T1000 (cell line): ENCODE measurements around the gene ARID1B.
A peak's percentile ranks its signal among the peaks of the same experiment; 100 is the strongest.

Experiments used
- DNase-seq: peaks from one replicate; lab custom pipeline; 2025; ENCODE audit warnings: mixed read lengths; lab: John Stamatoyannopoulos, UW

Gene ARID1B

DNA sequence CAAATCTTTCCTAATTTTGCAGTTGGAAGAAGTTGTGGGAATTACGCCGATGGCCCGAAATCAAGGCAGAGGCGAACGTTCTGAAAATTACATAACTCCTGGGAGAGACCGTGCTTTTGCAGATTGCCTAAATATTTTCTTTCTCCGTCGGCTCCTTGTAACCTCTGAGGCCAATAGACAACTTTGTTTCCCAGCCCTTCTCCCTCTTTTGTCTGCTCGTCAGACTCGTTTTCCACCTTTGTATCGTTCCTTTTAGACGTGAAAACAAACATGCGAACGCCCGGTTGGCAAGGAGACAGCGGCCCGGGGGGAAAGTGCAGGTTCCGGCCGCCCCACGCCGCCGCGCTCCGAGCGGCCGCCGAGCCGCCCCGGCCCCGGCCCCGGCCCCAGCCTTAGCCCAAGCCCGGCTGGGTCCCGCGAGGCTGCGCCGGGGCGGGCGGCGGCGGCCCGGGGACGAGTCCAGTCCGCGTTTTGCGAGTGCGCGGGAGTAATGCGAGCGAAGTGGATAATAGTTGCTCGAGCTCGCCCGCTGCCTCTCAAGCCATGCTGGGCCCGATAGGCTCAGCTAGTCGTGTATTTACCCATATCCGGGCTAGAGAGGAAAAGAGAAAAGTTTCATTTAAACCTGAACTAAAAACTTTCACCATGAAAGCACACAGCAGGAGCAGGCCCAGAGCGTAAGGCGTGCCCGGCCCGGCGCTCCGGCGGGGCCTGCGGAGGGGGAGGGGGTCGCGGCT lies at the start of gene ARID1B:
TSS of gene ARID1B (plus strand) at position 539 of the 737 bp plus-strand sequence. CDS start 303 bp downstream, outside the sequence.
- peak; percentile 39 for DNase-seq

DNA sequence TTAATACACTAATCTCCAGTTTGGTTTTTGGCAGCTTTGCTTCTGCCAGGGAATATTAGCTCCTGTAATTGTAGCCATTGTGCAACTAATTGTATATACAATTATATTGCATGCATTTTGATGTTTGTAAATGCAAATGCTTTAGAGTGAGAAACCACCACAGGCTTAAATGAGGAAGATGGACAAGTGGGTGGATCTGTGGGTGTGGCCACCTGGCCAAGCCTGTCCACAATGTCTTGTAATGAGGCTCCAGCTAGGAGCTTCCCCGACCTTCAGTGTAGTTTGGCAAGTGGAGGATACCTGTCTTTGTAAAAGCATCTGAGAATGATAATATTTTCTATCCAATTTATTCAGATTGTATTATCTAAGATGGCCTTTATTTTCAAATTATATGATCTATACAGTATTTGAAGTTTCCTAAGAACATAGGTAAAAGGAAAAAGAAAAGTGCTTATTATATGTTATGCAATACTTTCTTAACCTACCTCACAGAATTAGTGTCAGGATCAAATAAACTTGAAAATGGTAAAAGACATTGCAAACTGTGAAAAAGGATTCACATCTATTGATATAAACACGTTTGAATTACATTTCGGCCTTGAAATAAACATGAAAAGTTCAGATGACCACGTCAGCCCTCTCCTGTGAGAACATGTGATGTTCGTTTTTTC lies 49.3 kb upstream of the ARID1B start:
- DNase-seq, result no peak

DNA sequence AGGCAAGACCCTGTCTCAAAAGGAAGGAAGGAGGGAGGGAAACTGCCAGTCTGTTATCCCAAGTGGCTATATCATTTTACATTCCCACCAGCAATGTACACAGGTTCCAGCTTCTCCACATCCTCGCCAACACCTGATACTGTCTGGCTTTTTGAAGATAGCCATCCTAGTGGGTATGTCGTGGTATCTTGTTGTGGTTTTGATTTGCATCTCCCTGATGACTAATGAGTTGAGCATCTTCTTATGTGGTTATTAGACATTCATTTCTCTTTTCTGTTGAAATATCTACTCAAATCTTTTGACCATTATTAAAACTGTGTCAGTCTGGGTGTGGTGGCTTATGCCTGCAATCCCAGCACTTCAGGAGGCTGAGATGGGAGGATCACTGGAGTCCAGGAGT lies 47.9 kb upstream of the ARID1B start:
- peak; percentile 7 for DNase-seq

DNA sequence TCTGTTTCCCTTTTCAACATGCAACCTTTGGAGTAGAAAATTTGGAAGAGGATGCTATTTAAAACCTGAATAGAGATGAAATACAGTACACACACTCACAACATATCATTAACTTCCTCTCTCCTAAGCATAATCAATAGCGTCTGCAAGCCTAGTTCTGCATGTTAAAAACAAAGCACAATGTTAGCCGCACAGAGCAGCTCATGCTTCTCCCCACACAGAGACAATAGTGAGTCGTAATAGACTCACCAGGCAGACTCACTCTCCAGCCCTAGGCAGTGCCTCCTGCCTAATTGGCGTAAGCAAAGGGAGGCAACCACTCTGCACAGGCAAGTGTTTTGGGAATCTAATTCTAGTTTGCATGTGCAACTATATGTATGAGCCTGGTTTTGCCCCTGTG lies 45.8 kb upstream of the ARID1B start:
- DNase-seq, result peak; percentile 2

DNA sequence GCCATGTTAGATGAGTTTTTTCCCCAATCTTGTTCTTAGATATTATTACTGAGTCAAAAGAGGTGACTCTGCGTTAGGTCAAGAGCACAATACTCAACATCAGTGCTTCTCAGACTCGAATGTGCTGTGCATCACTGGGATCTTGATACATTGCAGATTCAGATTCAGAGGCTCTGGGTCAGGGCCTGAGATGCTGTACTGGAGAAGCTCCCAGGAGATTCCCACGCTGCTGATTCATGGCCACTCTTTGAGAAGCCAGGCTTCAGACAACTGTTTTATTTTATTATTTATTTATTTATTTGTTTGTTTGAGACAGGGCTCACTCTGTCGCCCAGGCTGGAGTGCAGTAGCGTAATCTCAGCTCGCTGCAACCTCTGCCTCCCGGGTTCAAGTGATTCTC lies 41.4 kb upstream of the ARID1B start:
- DNase-seq, result no peak

DNA sequence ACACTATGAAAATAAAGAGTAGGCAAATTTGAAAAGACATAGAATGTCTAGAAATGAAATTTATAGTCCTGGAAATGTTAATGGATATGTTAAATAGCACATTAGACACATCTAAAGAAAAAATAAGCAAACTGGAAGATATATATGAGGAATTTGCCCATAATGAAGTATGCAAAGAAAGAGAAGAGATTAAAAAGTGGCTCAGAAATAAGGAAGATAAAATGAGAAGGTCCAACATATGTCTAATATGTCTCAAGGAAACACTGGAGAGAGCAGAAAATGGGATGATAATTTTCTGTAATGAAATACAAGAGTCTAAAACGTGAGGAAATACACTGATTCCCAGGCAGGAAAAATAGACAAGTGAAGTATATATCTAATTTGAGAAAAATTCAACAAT lies 36.6 kb upstream of the ARID1B start:
- DNase-seq, result no peak

DNA sequence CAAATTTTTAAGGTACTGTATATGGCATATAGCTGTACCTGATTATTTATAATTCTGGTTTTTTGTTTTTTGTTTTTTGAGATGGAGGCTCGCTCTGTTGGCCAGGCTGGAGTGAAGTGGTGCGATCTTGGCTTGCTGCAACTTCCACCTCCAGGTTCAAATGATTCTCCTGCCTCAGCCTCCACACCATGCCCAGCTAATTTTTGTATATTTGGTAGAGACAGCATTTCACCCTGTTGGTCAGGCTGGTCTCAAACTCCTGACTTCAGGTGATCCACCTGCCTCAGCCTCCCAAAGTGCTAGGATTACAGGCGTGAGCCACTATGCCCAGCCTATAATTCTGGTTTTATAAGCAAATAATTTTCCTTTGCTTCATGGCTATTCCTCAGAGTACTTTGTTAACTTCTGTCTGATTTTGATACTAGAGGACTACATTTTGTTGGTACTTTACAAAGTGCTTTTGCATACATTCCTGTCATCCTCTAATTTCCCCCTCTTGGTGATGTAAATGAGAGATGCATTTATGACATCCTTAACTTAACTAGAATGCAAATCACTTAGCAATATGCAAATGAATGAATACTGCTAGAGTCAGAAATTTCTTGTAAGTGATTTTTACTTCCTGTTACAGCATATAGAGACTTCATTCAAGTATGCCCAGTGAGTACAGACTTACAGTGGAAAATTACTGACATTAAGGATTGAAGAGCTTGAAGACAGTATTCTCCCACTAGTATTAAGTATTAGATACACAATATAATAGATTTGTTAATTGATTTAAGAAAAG lies 35.7 kb upstream of the ARID1B start:
- DNase-seq, result no peak

DNA sequence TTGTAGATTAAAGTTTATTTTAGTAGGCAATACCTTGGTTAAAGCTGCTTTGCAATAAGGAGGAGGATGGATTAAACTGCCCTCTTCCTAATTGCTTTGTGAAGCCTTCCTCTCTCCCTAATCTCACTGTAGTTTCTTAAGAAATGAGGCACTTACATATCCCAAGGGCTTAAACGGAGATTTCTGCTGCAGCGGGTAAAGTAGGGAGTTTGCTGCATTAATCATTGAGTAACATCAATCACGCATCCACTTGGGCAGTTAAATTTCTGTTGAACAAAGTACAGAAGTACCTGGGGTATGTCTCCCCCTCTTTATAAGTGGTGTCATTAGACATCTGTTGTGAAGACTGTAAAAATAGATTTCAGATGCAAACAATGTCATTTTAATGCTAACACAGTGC lies 29.5 kb upstream of the ARID1B start:
- no peak for DNase-seq

DNA sequence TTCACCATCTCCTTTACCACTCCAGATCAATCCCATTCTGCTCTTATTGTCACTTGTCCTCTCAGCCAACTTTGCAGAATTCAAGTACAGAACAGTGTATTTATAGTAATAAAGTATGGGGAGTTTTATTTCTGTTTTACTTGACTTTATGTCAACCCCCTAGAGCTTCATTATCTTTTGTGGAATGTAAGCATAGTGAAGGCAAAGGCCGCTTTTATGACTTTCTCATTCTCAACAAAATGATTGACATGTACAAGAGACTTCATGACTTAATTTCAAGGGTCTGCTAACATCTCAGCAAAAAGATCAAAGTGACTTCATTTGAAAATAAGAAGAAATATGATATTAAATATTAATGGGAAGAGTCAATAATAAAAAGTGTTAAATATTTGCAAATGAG lies 28.7 kb upstream of the ARID1B start:
- DNase-seq, result no peak

DNA sequence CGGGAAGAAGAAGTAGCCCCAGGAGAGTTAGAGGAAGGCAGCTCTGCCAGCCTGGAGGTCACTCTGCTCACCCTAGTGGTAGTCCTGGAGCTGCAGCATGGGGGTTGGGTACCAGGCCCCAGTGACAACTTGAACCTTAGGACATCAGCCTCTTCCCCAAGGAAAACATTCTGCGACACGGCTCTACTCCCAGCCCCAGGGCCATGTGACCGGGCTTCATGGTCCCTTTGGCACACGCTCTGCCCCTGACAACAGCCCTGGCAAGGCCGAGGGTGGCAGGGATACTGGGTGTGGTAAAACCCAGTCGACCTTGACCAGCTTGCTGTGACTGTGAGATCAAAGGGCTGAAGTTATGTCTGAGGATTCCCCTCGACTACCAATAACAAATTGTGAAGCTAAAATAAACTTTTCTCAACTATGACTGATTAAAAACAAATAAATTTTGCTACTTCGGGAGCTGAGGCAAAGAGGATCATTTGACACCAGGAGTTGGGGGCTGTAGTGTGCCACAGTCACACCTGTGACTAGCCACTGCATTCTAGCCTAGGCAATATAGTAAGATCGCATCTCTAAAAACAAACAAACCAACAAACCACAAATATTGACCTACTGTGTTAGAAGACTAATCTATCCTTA lies 24.4 kb upstream of the ARID1B start:
- DNase-seq, result no peak

DNA sequence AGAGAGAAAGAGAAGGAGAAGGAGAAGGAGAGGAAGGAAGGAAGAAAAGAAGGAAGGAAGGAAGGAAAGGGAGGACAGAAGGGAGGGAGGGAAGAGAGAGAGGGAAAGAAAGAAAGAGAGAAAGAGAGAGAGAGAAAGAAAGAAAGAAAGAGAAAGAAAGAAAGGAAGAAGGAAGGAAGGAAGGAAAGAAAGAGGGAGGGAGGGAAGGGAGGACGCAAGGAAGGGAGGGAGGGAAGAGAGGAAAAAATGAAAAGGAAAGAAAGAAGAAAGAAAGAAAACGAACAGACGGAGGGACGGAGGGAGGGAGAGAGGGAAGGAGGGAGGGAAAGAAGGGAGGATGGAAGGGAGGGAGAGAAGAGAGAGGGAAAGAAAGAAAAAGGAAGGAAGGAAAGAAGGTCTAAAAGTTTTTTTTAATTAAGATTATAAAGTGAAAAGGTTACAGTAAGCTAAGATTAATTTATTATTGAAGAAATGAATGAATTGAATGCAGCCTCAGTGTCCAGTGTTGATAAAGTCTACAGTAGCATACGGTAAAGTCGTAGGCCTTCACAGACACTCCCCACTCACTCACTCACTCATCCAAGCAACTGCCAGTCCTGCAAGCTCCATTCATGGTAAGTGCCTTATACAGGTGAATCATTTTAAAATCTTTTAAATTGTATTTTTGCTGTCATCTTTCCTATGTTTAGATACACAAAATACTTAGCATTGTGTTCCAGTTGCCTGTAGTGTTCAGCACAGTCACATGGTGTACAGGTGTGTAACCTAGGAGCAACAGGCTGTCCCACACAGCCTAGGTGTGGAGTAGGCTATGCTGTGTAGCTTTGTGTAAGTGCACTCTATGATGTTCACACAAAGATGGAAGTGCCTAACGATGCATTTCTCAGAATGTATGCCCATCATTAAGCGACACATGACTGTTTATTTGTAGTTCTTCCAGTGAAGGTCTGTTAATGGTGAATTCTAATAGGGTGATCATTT lies 20.3 kb upstream of the ARID1B start:
- DNase-seq, result no peak

DNA sequence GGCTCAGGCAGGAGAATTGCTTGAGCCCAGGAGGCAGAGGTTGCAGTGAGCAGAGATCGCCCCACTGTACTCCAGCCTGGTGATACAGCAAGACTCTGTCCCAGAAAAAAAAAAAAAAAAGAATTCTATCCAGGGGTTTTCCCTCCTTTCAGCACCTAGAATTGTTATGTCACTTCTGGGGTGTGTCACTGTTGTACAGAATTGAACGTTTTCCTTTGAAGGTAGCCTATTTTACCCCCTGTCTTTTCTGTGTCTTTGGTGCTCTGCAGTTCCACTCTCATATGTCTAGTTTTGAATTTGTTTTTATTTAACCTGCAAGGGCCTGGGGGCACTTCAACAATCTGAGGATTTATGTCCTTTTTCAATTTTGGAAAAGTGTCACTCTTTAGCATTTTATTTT lies 19.3 kb upstream of the ARID1B start:
- DNase-seq, result no peak

DNA sequence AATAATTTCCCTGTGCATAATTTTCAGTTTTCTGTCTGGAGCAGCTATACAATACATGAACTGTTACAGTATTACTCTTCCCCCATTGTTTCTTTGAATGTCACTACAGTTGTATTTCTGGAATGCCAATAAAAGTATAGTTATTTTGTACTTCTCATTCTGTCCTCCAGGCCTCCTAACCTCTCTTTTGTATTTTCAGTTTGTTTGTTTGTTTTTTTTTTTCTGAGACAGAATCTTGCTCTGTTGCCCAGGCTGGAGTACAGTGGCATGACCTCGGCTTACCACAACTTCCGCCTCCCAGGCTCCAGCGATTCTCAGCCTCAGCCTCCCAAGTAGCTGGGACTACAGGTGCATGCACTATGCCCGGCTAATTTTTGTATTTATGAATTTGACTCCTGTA lies 16.8 kb upstream of the ARID1B start:
- no peak for DNase-seq

DNA sequence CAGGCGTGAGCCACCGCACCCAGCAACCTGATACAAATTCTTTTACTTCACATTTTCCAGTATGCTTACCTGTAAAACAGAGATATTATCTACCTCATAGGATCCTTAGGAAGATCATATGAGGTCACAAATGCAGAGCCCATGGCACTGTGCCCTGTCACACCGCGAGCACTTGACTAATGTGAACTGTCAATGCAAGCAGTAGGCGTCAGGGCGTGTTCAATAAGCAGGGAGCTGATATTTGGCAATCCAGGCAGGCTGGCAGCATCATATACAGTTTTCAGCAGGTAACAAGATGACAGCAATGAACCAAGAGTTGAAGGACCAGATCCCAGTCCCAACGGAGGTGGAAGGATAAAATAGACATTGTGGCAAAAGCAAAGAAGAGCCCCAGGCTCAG lies 14.6 kb upstream of the ARID1B start:
- DNase-seq, result no peak

DNA sequence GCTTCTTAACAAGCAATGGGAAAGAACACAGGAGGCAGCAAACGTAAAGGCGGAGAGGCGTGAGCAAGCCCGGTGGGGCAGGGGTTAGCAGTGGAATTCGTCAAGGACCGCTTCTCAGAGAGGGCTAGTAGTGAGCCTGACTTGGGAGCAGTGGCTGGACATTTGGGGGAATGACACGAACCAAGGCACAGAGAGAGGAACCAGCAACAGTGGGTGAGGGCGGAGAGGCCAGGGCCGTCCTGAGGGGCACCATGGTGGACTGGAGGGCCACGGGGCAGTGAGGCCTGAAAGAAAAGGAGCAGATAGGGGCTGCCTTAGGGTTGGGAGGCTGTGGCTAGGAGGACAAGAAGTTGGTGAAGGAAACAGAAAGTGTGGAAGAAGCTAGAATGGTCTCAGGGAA lies 12.1 kb upstream of the ARID1B start:
- DNase-seq, result no peak

DNA sequence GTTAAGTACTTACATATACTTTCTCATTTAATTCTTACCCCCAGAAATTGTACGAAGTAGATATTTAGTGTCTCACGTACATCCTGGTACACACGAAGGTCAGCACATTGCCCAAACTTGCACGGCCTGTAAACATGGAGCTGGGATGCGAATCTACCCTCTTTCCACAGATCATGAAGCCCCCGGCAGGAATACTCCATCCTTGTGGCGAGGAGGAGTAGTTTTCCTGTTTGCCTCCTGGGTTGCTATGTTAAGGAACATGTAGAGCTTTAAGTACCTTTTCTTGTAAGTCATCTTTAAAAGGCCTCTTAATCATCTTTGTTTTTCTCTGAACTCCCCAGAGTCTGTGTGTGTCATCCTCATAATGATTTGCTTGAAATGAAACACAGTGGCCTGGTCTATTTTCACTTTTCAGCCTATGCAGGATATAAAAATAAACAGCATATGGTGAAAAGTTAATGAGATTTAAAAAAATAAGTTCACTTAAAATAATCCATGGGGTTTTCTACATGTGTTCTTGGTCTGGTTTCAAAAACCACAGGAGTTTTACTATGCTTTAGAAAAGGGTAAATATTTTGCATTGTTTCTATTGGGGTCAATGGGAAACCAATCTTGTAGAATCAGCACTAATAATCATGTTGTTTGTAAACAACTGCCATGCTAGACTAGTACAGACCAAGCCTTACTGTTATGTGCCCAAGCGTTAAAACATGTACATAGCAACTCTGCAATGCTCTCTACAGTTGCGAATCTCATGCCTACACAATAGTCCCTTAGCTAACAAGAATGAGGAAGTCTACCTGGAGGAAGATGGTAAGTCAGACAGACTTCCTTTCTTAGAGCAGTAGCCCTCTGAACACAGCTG lies 9.3 kb upstream of the ARID1B start:
- DNase-seq, result peak; percentile 16

DNA sequence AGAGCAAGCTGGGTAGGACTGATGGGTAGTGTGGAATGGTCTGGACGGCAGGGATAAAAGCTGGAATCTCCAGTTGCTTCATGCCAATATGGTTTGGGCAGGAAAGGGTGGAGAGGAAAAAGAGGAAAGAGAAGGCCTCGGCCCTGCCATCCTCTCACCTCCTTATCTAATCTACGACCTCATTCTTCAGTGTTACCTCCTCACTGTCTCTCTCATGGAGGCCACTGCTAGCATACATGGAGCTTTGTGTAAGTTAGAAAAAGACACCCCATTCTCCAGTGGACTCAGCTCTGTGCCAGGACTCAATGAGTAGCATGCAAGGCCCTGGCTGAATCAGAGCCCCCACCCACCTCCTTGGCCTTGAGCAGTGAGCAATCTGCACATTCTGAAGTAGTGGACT lies 6.1 kb upstream of the ARID1B start:
- no peak for DNase-seq

DNA sequence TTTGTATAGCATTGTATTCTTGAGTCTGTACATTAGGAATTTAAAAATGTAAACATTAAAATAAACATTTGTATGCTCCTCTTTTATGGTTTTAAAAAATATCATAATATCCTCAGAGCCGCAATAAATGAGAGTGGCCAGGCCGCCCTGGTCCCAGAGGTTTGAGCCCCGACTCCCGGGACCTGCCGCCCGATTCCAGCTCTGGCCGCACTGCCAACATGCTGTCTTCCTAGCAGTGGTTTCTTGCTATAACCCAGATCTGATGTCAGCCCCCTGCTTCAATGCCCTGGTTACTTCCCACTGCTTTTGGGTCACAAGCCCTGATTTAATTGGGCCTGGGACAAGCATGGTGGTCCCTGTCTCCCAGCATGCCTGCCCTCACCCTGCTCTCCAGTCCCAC lies 5.4 kb upstream of the ARID1B start:
- no peak for DNase-seq

DNA sequence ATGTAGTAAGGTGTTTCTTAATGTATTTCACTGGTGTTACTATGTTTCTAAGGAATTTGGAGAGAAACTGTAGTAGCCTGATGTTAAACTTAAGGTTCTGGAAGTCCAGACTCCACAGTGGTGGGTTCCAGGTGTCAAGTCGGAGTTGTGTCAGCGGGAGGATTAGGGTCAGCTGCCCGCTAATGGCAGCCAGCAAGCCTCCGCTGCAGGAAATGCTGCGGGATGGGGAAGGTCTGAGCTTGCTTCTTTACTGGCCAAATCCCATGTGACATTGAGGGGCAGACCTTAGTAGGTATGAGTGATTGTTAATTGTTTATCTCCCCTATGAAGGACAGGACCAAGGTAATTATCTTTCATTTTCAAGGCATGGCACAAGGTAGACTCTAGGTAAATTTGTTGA lies 3.7 kb upstream of the ARID1B start:
- DNase-seq, result no peak
